ENCODE measurements around the gene CA7.

- TF ChIP-seq CTCF (IDR thresholded peaks at IDR 0.05) (no peak), POLR2A (IDR thresholded peaks at IDR 0.05) (no peak), POLR2AphosphoS5 (IDR thresholded peaks at IDR 0.05) (no peak)
These were observed 9.5 kb upstream of the CA7 start for GRCh38 chr16:66834746-66835145.
